ENCODE results near the gene MYOG.

The MYOG gene

GRCh38 chr1:203065986-203066385 lies 19.8 kb downstream of the MYOG start:
- Histone ChIP-seq H3K79me2 (ENCODE audit: insufficient read depth, low read depth) (no peaks in the 10 kb centered on the region), H3K4me2 (no peak overlapping the region), H4K20me1 (ENCODE audit: insufficient read depth) (no peaks in the 10 kb centered on the region), H3K36me3 (ENCODE audit: insufficient read depth) (no peaks in the 10 kb centered on the region), H2AFZ (ENCODE audit: low read depth) (no peak overlapping the region), H3K27ac (no peak overlapping the region), H3K4me1 (ENCODE audit: low read depth, poor library complexity, severe bottlenecking) (no peaks in the 10 kb centered on the region), H3K9ac (no peak overlapping the region), H3K4me3 (IDR thresholded peaks at IDR 0.05; ENCODE audit: insufficient read depth, low read depth, low read length) (no peak overlapping the region), H3K27me3 (ENCODE audit: insufficient read depth, low read depth) (no peaks in the 10 kb centered on the region)
- TF ChIP-seq CTCF (conservative IDR thresholded peaks at IDR 0.05; ENCODE audit: low read depth, low read length), result no peak

GRCh38 chr1:203065191-203065590 lies 20.6 kb downstream of the MYOG start:
- no peaks in the 10 kb centered on the region for H3K27me3 ChIP-seq (ENCODE audit: insufficient read depth, low read depth)
- H3K4me3 ChIP-seq (IDR thresholded peaks at IDR 0.05; ENCODE audit: insufficient read depth, low read depth, low read length), result no peak overlapping the region
- H3K36me3 ChIP-seq (ENCODE audit: insufficient read depth), result no peaks in the 10 kb centered on the region
- no peak overlapping the region for H3K9ac ChIP-seq
- H3K79me2 ChIP-seq (ENCODE audit: insufficient read depth, low read depth), result no peaks in the 10 kb centered on the region
- no peaks in the 10 kb centered on the region for H3K4me1 ChIP-seq (ENCODE audit: low read depth, poor library complexity, severe bottlenecking)
- no peak overlapping the region for H3K27ac ChIP-seq
- no peak overlapping the region for H3K4me2 ChIP-seq
- no peaks in the 10 kb centered on the region for H4K20me1 ChIP-seq (ENCODE audit: insufficient read depth)
- TF ChIP-seq CTCF (conservative IDR thresholded peaks at IDR 0.05; ENCODE audit: low read depth, low read length), result no peak
- H2AFZ ChIP-seq (ENCODE audit: low read depth), result no peak overlapping the region

DNA sequence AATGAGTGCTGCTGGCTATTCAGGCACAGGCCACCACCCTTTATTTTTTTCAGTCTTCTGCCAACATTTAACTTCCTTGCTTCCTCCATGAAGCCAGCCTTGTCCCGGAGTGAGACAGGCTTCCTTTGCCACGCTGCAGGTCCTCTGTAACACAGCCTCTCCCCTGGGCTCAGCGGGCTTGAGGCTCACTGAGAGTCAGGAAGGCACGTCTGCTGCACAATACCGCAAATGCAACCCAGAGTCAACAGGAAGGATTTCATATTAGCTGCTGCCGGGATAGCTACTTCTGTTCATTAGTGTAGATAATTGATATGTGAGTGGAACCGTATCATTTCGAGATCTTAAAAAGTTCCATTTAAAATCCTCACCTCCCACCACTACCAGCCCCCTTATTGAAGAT lies 22.5 kb downstream of the MYOG start:
- H4K20me1 ChIP-seq (ENCODE audit: insufficient read depth), result no peaks in the 10 kb centered on the region
- no peak overlapping the region for H3K4me2 ChIP-seq
- no peak for TF ChIP-seq CTCF (conservative IDR thresholded peaks at IDR 0.05; ENCODE audit: low read depth, low read length)
- no peaks in the 10 kb centered on the region for H3K79me2 ChIP-seq (ENCODE audit: insufficient read depth, low read depth)
- no peaks in the 10 kb centered on the region for H3K36me3 ChIP-seq (ENCODE audit: insufficient read depth)
- H3K27me3 ChIP-seq (ENCODE audit: insufficient read depth, low read depth), result no peaks in the 10 kb centered on the region
- no peak overlapping the region for H3K27ac ChIP-seq
- no peak overlapping the region for H3K4me3 ChIP-seq (IDR thresholded peaks at IDR 0.05; ENCODE audit: insufficient read depth, low read depth, low read length)
- no peak overlapping the region for H3K9ac ChIP-seq
- H2AFZ ChIP-seq (ENCODE audit: low read depth), result no peak overlapping the region
- no peaks in the 10 kb centered on the region for H3K4me1 ChIP-seq (ENCODE audit: low read depth, poor library complexity, severe bottlenecking)

DNA sequence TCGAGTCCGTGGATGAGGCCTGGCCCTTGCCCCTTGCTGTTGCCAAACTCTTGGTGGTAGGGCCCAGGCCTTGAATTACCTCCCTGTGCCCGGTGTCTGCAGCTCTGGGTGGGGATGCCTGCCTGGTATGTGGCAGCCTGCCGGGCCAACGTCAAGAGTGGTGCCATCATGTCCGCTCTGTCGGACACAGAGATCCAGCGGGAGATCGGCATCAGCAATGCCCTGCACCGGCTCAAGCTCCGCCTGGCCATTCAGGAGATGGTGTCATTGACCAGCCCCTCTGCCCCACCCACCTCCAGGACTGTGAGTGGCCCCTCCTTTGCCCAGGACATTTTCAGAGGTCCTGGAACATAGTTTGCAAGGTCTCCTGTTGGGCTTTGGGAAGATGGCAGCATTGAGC lies 25.7 kb downstream of the MYOG start:
- no peaks in the 10 kb centered on the region for H3K36me3 ChIP-seq (ENCODE audit: insufficient read depth)
- H3K4me2 ChIP-seq, result no peak overlapping the region
- H2AFZ ChIP-seq (ENCODE audit: low read depth), result no peak overlapping the region
- H4K20me1 ChIP-seq (ENCODE audit: insufficient read depth), result no peaks in the 10 kb centered on the region
- TF ChIP-seq CTCF (conservative IDR thresholded peaks at IDR 0.05; ENCODE audit: low read depth, low read length), result no peak
- no peak overlapping the region for H3K9ac ChIP-seq
- H3K4me3 ChIP-seq (IDR thresholded peaks at IDR 0.05; ENCODE audit: insufficient read depth, low read depth, low read length), result no peak overlapping the region
- H3K27ac ChIP-seq, result no peak overlapping the region
- H3K4me1 ChIP-seq (ENCODE audit: low read depth, poor library complexity, severe bottlenecking), result no peaks in the 10 kb centered on the region
- no peaks in the 10 kb centered on the region for H3K27me3 ChIP-seq (ENCODE audit: insufficient read depth, low read depth)
- no peaks in the 10 kb centered on the region for H3K79me2 ChIP-seq (ENCODE audit: insufficient read depth, low read depth)

GRCh38 chr1:203059485-203059884 lies 26.3 kb downstream of the MYOG start:
- no peak for TF ChIP-seq CTCF (conservative IDR thresholded peaks at IDR 0.05; ENCODE audit: low read depth, low read length)
- Histone ChIP-seq H2AFZ (ENCODE audit: low read depth) (no peak overlapping the region), H3K4me2 (no peak overlapping the region), H3K4me1 (ENCODE audit: low read depth, poor library complexity, severe bottlenecking) (no peaks in the 10 kb centered on the region), H3K4me3 (IDR thresholded peaks at IDR 0.05; ENCODE audit: insufficient read depth, low read depth, low read length) (no peak overlapping the region), H3K79me2 (ENCODE audit: insufficient read depth, low read depth) (no peaks in the 10 kb centered on the region), H3K27ac (no peak overlapping the region), H4K20me1 (ENCODE audit: insufficient read depth) (no peaks in the 10 kb centered on the region), H3K9ac (no peak overlapping the region), H3K36me3 (ENCODE audit: insufficient read depth) (no peaks in the 10 kb centered on the region), H3K27me3 (ENCODE audit: insufficient read depth, low read depth) (no peaks in the 10 kb centered on the region)
